Effector CD4-positive, alpha-beta T cell (primary cell): ENCODE results near the gene HOXA4.

ENCODE experiments used
- DNase-seq: peaks from one replicate; pipeline ENCODE4 v3.0.0-alpha.2; 2020

The HOXA4 gene

GRCh38 chr7:27102581-27103442 is 27.7 kb downstream of the HOXA4 start, which contains the start of gene HOXA2:
TSS of gene HOXA2 (minus strand) at chr7:27102683. CDS start at chr7:27102500, 183 bp downstream.
- DNase-seq, result no peak

GRCh38 chr7:27101957-27102580 is 28.5 kb downstream of the HOXA4 start:
- DNase-seq, result no peak

- DNase-seq, result no peak
Measured at GRCh38 chr7:27101171-27101956, 29.2 kb downstream of the HOXA4 start.

- no peak for DNase-seq
Measured at GRCh38 chr7:27100694-27101170, 29.8 kb downstream of the HOXA4 start.

GRCh38 chr7:27099453-27100370 is 30.8 kb downstream of the HOXA4 start:
- DNase-seq, result no peak

- no peak for DNase-seq
Measured at GRCh38 chr7:27098578-27099451, 31.7 kb downstream of the HOXA4 start.

GRCh38 chr7:27097686-27098577 is 32.6 kb downstream of the HOXA4 start:
- DNase-seq, result no peak

- DNase-seq, result no peak
Measured at GRCh38 chr7:27096768-27097514, 33.6 kb downstream of the HOXA4 start.

- DNase-seq, result peak; percentile 66
Measured at GRCh38 chr7:27095897-27096767, 34.4 kb downstream of the HOXA4 start, which contains the start of gene HOXA1. TSS of gene HOXA1 (minus strand) at chr7:27096000. CDS start at chr7:27095912, 88 bp downstream.

- DNase-seq, result no peak
Measured at GRCh38 chr7:27095050-27095896, 35.3 kb downstream of the HOXA4 start.

GRCh38 chr7:27094304-27095049 is 36.1 kb downstream of the HOXA4 start:
- no peak for DNase-seq

GRCh38 chr7:27093184-27093895 is 37.2 kb downstream of the HOXA4 start:
- no peak for DNase-seq

- no peak for DNase-seq
Measured at GRCh38 chr7:27092819-27093110, 37.8 kb downstream of the HOXA4 start.

- DNase-seq, result no peak
Measured at GRCh38 chr7:27091941-27092818, 38.4 kb downstream of the HOXA4 start.

- DNase-seq, result no peak
Measured at GRCh38 chr7:27091105-27091504, 39.5 kb downstream of the HOXA4 start.
